ENCODE data around the gene ST6GALNAC1.

- TF ChIP-seq POLR2AphosphoS5 (IDR thresholded peaks at IDR 0.05; ENCODE audit: low read depth, low read length) (no peak), MAFK (IDR thresholded peaks at IDR 0.05; ENCODE audit: low read depth, low read length) (no peak), SUZ12 (IDR thresholded peaks at IDR 0.05; ENCODE audit: low read length) (no peak), RAD21 (IDR thresholded peaks at IDR 0.05 in 1 of 2, conservative IDR thresholded peaks at IDR 0.05 in 1 of 2; ENCODE audit: low read depth in 2 of 2, low read length in 2 of 2) (no peak), POLR2A (IDR thresholded peaks at IDR 0.05; ENCODE audit: control extremely low read depth in 1 of 2, low read depth in 2 of 2, low read length in 2 of 2) (no peak), EGR1 (IDR thresholded peaks at IDR 0.05; ENCODE audit: borderline replicate concordance, low read depth, low read length) (no peak), BRCA1 (IDR thresholded peaks at IDR 0.05; ENCODE audit: low read depth, low read length) (no peak)
- TF ChIP-seq, protein P1, sequence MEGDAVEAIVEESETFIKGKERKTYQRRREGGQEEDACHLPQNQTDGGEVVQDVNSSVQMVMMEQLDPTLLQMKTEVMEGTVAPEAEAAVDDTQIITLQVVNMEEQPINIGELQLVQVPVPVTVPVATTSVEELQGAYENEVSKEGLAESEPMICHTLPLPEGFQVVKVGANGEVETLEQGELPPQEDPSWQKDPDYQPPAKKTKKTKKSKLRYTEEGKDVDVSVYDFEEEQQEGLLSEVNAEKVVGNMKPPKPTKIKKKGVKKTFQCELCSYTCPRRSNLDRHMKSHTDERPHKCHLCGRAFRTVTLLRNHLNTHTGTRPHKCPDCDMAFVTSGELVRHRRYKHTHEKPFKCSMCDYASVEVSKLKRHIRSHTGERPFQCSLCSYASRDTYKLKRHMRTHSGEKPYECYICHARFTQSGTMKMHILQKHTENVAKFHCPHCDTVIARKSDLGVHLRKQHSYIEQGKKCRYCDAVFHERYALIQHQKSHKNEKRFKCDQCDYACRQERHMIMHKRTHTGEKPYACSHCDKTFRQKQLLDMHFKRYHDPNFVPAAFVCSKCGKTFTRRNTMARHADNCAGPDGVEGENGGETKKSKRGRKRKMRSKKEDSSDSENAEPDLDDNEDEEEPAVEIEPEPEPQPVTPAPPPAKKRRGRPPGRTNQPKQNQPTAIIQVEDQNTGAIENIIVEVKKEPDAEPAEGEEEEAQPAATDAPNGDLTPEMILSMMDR (IDR thresholded peaks at IDR 0.05; ENCODE audit: control extremely low read depth in 1 of 3, insufficient read depth in 1 of 3, low read depth in 1 of 3, low read length in 3 of 3): no peak
Measured at GRCh38 chr17:76667491-76667755, 23.9 kb upstream of the ST6GALNAC1 start.
